GM19324 (cell line): Measurements from ENCODE around the gene IGFL3.
"Not testable (repeated sequence)": the region's sequence is repeated elsewhere in the genome, so short reads cannot be mapped to it uniquely, and the experiment has no call there.

Experiments used
- ATAC-seq: cut with Tn5 transposase; IDR thresholded peaks from one replicate; pipeline ENCODE4 v1.9.1; 2021; ENCODE audit warnings: mild to moderate bottlenecking, moderate library complexity; ENCODE audit not compliant: unreplicated experiment, low FRiP score

Gene IGFL3

GRCh38 chr19:46126086-46126580, 1.6 kb upstream of the IGFL3 start:
- ATAC-seq = no peak

GRCh38 chr19:46125447-46125846, 959 bp upstream of the IGFL3 start:
- no peak for ATAC-seq

- no peak for ATAC-seq
Observed at GRCh38 chr19:46118136-46118535, 6.4 kb downstream of the IGFL3 start.

- no peak for ATAC-seq
Observed at GRCh38 chr19:46116121-46116520, 8.4 kb downstream of the IGFL3 start.

GRCh38 chr19:46115396-46116106, 8.9 kb downstream of the IGFL3 start:
- no peak for ATAC-seq

- ATAC-seq = no peak
Observed at GRCh38 chr19:46113726-46114125, 10.8 kb downstream of the IGFL3 start.

- no peak for ATAC-seq
Observed at GRCh38 chr19:46112527-46112926, 12.0 kb downstream of the IGFL3 start.

- ATAC-seq = no peak
Observed at GRCh38 chr19:46111376-46111775, 13.1 kb downstream of the IGFL3 start.

- ATAC-seq = no peak
Observed at GRCh38 chr19:46109876-46110275, 14.6 kb downstream of the IGFL3 start.

- no peak for ATAC-seq
Observed at GRCh38 chr19:46107371-46107770, 17.1 kb downstream of the IGFL3 start.

GRCh38 chr19:46102333-46102732, 22.2 kb downstream of the IGFL3 start:
- not testable (repeated sequence) for ATAC-seq

GRCh38 chr19:46101293-46101692, 23.2 kb downstream of the IGFL3 start:
- ATAC-seq = no peak

- ATAC-seq = no peak
Observed at GRCh38 chr19:46100344-46100743, 24.1 kb downstream of the IGFL3 start.

- ATAC-seq = no peak
Observed at GRCh38 chr19:46090444-46090843, 34.0 kb downstream of the IGFL3 start.

GRCh38 chr19:46089432-46089831, 35.1 kb downstream of the IGFL3 start:
- no peak for ATAC-seq

GRCh38 chr19:46088101-46088500, 36.4 kb downstream of the IGFL3 start:
- ATAC-seq = no peak

- ATAC-seq = no peak
Observed at GRCh38 chr19:46085888-46086287, 38.6 kb downstream of the IGFL3 start.

- no peak for ATAC-seq
Observed at GRCh38 chr19:46082728-46083050, 41.8 kb downstream of the IGFL3 start.

GRCh38 chr19:46081928-46082727, 42.4 kb downstream of the IGFL3 start:
- ATAC-seq = no peak

- no peak for ATAC-seq
Observed at GRCh38 chr19:46080561-46080960, 43.9 kb downstream of the IGFL3 start.

GRCh38 chr19:46079576-46079975, 44.9 kb downstream of the IGFL3 start:
- no peak for ATAC-seq
